Panc1 (cell line): ENCODE results near the gene RNF7. TPM values are rescaled to one million over a fixed set of nuclear protein-coding genes. Genes with fewer than 3 reads are reported as not detected.

Experiments used
- ATAC-seq: fragments of 200-7000 bp; cut with Tn5 transposase; 2 replicates; pipeline ENCODE4 v1.9.1; 2020; ENCODE audit warnings: mild to moderate bottlenecking, moderate library complexity
- BruUV-seq: library from RNA; stranded (reverse); fragments of 400-500 nt; replicated peaks from 2 replicates; lab custom pipeline; 2021; lab: Mats Ljungman, UMichigan
- CTCF ChIA-PET: fragments of 300-600 bp; sonication (Branson Sonifier 250); formaldehyde crosslinking; loops from one replicate; lab custom pipeline; 2022; ENCODE audit warnings: antibody characterized with exemption; lab: Charles Lee
- POLR2A ChIA-PET: fragments of 300-600 bp; sonication (Branson Sonifier 250); formaldehyde crosslinking; loops from one replicate; lab custom pipeline; 2022; ENCODE audit warnings: antibody characterized with exemption; lab: Charles Lee
- DNase-seq: peaks from one replicate; pipeline ENCODE4 v3.0.0-alpha.2; 2010; ENCODE audit warnings: low read depth, low spot score
- H3K27ac ChIP-seq: 2 replicates; pipeline ENCODE4 v1.5.1; 2011; ENCODE audit warnings: mild to moderate bottlenecking, low read length, inconsistent platforms
- H3K27me3 ChIP-seq: fragments of 200-500 bp; sonication (Bioruptor generic); 2 replicates; pipeline ENCODE4 v1.6.0; 2014; ENCODE audit warnings: low read length, inconsistent platforms; ENCODE audit not compliant: control insufficient read depth, insufficient read depth
- H3K36me3 ChIP-seq: fragments of 200-500 bp; sonication (Bioruptor generic); 2 replicates; pipeline ENCODE4 v1.5.1; 2014; ENCODE audit warnings: inconsistent platforms, mild to moderate bottlenecking, low read length, moderate library complexity; ENCODE audit not compliant: control insufficient read depth, insufficient read depth
- H3K4me1 ChIP-seq: 2 replicates; pipeline ENCODE4 v1.5.1; 2011; ENCODE audit warnings: inconsistent platforms, mild to moderate bottlenecking, low read length, moderate library complexity; ENCODE audit not compliant: control insufficient read depth, insufficient read depth
- H3K4me3 ChIP-seq, 2 experiments: 2 replicates each; pipeline ENCODE4 v1.5.1; 2011 to 2012; ENCODE audit warnings: low read depth in 2 of 2, low read length in 2 of 2, mild to moderate bottlenecking in 2 of 2, inconsistent platforms in 1 of 2, moderate library complexity in 1 of 2
- H3K9me3 ChIP-seq: fragments of 200-500 bp; sonication (Bioruptor generic); 2 replicates; pipeline ENCODE4 v1.5.1; 2014; ENCODE audit warnings: low read depth, mild to moderate bottlenecking, inconsistent platforms, low read length, moderate library complexity; ENCODE audit not compliant: control insufficient read depth, insufficient read depth
- POLR2AphosphoS5 ChIP-seq: IDR thresholded peaks from 2 replicates; pipeline ENCODE4 v1.6.1; 2012; ENCODE audit warnings: mild to moderate bottlenecking, low read depth, low read length, moderate library complexity
- SIN3A ChIP-seq: IDR thresholded peaks from 2 replicates; pipeline ENCODE4 v1.6.1; 2012; ENCODE audit warnings: low read depth, mild to moderate bottlenecking, low read length, moderate library complexity, borderline replicate concordance; ENCODE audit not compliant: insufficient read depth
- TCF7L2 ChIP-seq: IDR thresholded peaks from 2 replicates; pipeline ENCODE4 v1.6.1; 2011; ENCODE audit warnings: mild to moderate bottlenecking, low read depth, low read length, inconsistent platforms
- in situ Hi-C: cut with HindIII; loops from 2 replicates; pipeline ENCODE4 v1.10.0; 2016; ENCODE audit warnings: low sequenced_read_pairs, low pct_unique_long_range_greater_than_20kb
- intact Hi-C: fragments of 100-400 bp; cut with micrococcal nuclease; formaldehyde crosslinking; loops from one replicate; pipeline ENCODE4 v1.10.0; 2022; ENCODE audit not compliant: unreplicated experiment
- total RNA-seq: library from RNA; stranded (reverse); gene quantifications from one replicate; pipeline ENCODE4 v1.2.1, GENCODE V29; 2021; ENCODE audit not compliant: unreplicated experiment
- TF ChIP-seq, protein P1 (sequence below): fragments of 450-650 bp; IDR thresholded peaks from 2 replicates; pipeline ENCODE4 v1.5.1; 2017; ENCODE audit warnings: mild to moderate bottlenecking
- TF ChIP-seq, protein P2 (sequence below), 2 experiments: IDR thresholded peaks; 2 replicates each; pipeline ENCODE4 v1.6.1; 2011 to 2012; ENCODE audit warnings: low read depth in 2 of 2, control low read depth in 1 of 2, low read length in 1 of 2, mild to moderate bottlenecking in 1 of 2, moderate library complexity in 1 of 2; ENCODE audit not compliant: insufficient read depth in 1 of 2

The RNF7 gene
- total RNA-seq, 1 experiment from 2014 or later = 87.3 TPM

DNA sequence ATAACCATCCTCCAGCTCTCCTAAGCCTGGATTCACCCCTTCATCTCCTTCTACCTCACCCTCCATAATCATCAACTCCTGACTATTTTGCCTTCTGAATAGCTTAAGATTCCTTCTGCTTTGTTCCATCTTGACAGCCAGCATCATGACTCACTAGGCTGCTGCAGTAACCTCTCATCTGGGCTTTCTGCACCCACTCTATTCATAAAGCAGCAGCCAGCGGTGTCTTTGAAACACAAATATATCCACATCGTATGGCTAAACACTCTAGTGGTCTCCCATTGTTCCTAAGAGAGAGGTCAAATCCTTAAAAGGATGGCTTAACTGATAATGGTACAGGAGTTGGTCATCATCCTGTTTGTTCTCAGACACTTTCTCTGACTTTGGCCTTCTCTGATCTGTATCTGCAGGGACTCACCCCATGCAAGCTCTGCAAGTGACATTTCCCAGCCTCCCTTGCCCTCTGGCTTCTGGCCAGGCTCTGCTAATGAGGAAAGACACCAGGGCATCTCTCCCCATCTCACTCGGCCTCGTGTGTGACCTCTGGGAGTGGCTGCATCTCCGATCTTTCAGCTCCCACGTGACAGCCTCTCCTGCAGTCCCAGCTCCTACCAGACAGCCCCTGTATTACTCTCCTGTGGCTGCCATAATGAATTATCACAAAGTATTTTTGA, 31.3 kb downstream of the RNF7 start:
- Histone ChIP-seq H3K36me3 (no peaks in the 10 kb centered on the region), H3K27ac (no peak overlapping the region), H3K4me1 (no peaks in the 10 kb centered on the region), H3K27me3 (no peaks in the 10 kb centered on the region), H3K9me3 (no peaks in the 10 kb centered on the region), H3K4me3 (no peak overlapping the region)
- ChIA-PET POLR2A (no interaction called here), CTCF (no interaction called here)
- DNase-seq (no peak), ATAC-seq (0 out of 2 replicates have a peak, but pooled peaks have one; percentile 59)
- no TSS peak for BruUV-seq
- in situ Hi-C loops (no loop called here), intact Hi-C loops (no loop called here)
- TF ChIP-seq TCF7L2 (no peak), SIN3A (no peak), POLR2AphosphoS5 (no peak)
- TF ChIP-seq, protein P1, sequence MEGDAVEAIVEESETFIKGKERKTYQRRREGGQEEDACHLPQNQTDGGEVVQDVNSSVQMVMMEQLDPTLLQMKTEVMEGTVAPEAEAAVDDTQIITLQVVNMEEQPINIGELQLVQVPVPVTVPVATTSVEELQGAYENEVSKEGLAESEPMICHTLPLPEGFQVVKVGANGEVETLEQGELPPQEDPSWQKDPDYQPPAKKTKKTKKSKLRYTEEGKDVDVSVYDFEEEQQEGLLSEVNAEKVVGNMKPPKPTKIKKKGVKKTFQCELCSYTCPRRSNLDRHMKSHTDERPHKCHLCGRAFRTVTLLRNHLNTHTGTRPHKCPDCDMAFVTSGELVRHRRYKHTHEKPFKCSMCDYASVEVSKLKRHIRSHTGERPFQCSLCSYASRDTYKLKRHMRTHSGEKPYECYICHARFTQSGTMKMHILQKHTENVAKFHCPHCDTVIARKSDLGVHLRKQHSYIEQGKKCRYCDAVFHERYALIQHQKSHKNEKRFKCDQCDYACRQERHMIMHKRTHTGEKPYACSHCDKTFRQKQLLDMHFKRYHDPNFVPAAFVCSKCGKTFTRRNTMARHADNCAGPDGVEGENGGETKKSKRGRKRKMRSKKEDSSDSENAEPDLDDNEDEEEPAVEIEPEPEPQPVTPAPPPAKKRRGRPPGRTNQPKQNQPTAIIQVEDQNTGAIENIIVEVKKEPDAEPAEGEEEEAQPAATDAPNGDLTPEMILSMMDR = no peak
- TF ChIP-seq, protein P2, sequence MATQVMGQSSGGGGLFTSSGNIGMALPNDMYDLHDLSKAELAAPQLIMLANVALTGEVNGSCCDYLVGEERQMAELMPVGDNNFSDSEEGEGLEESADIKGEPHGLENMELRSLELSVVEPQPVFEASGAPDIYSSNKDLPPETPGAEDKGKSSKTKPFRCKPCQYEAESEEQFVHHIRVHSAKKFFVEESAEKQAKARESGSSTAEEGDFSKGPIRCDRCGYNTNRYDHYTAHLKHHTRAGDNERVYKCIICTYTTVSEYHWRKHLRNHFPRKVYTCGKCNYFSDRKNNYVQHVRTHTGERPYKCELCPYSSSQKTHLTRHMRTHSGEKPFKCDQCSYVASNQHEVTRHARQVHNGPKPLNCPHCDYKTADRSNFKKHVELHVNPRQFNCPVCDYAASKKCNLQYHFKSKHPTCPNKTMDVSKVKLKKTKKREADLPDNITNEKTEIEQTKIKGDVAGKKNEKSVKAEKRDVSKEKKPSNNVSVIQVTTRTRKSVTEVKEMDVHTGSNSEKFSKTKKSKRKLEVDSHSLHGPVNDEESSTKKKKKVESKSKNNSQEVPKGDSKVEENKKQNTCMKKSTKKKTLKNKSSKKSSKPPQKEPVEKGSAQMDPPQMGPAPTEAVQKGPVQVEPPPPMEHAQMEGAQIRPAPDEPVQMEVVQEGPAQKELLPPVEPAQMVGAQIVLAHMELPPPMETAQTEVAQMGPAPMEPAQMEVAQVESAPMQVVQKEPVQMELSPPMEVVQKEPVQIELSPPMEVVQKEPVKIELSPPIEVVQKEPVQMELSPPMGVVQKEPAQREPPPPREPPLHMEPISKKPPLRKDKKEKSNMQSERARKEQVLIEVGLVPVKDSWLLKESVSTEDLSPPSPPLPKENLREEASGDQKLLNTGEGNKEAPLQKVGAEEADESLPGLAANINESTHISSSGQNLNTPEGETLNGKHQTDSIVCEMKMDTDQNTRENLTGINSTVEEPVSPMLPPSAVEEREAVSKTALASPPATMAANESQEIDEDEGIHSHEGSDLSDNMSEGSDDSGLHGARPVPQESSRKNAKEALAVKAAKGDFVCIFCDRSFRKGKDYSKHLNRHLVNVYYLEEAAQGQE (IDR thresholded peaks at IDR 0.05; ENCODE audit: insufficient read depth in 1 of 2, low read depth in 2 of 2, low read length in 1 of 2) = no peak

- TF ChIP-seq, protein P1 = no peak
- TF ChIP-seq POLR2AphosphoS5 = no peak
- TF ChIP-seq TCF7L2 = no peak
- no peak for TF ChIP-seq SIN3A
- TF ChIP-seq, protein P2 (IDR thresholded peaks at IDR 0.05; ENCODE audit: insufficient read depth in 1 of 2, low read depth in 2 of 2, low read length in 1 of 2) = no peak
- H3K9me3 ChIP-seq = no peaks in the 10 kb centered on the region
- DNase-seq = no peak
- in situ Hi-C loops (no loop called here), intact Hi-C loops (no loop called here)
- no TSS peak for BruUV-seq
- H3K36me3 ChIP-seq = no peaks in the 10 kb centered on the region
- H3K27ac ChIP-seq = no peak overlapping the region
- no peak for ATAC-seq
- H3K4me1 ChIP-seq = no peaks in the 10 kb centered on the region
- no peak overlapping the region for H3K4me3 ChIP-seq
- ChIA-PET CTCF (no interaction called here), POLR2A (no interaction called here)
- H3K27me3 ChIP-seq = no peaks in the 10 kb centered on the region
These were observed 35.6 kb downstream of the RNF7 start for GRCh38 chr3:141773676-141774075.
